ENCODE data around the gene MPND. TPM values are rescaled to one million over a fixed set of nuclear protein-coding genes. Genes with fewer than 3 reads are reported as not detected.

Gene MPND
- total RNA-seq, 1 experiment from 2014 or later, result 24.3 TPM

GRCh38 chr19:4385291-4386040, 42.1 kb downstream of the MPND start:
- RAD21 ChIA-PET (ENCODE audit: low non-redundant PET in 1 of 2, low total read pairs in 2 of 2, uncharacterized antibody in 2 of 2, unreplicated experiment in 2 of 2), result no interaction called here
- Histone ChIP-seq H3K27me3 (ENCODE audit: insufficient read depth, low read length) (no peaks in the 10 kb centered on the region), H3K9me3 (ENCODE audit: control insufficient read depth in 1 of 2, insufficient read depth in 1 of 2, low read depth in 1 of 2, low read length in 2 of 2) (no peaks in the 10 kb centered on the region), H3K9me2 (ENCODE audit: insufficient read depth) (no peaks in the 10 kb centered on the region), H3K79me2 (ENCODE audit: insufficient read depth, low read length) (peaks cover 81% of the 10 kb centered on the region), H3K4me1 (ENCODE audit: control insufficient read depth in 1 of 2, insufficient read depth in 2 of 2, low read length in 2 of 2) (peaks cover 3 to 8% of the 10 kb centered on the region in 2 experiments), H2AFZ (ENCODE audit: low read depth, low read length, poor library complexity, severe bottlenecking) (no peak overlapping the region), H3K27ac (ENCODE audit: low read depth, low read length) (no peak overlapping the region), H4K20me1 (ENCODE audit: insufficient read depth) (peaks cover 4% of the 10 kb centered on the region; the same call in 1 of the 2 replicates), H3K9ac (ENCODE audit: low read length) (no peak overlapping the region), H3K36me3 (ENCODE audit: control insufficient read depth in 1 of 2, insufficient read depth in 2 of 2, low read length in 2 of 2) (peaks cover 4% of the 10 kb centered on the region in 2 experiments; a peak in 3 of 4 replicates), H3K4me3 (replicated peaks in 1 of 2; ENCODE audit: low read depth in 1 of 2, low read length in 2 of 2) (no peak overlapping the region), H3K4me2 (ENCODE audit: low read length) (no peak overlapping the region)
- intact Hi-C loops (cut with micrococcal nuclease), result no loop called here
- TF ChIP-seq EGR1 (IDR thresholded peaks at IDR 0.05; ENCODE audit: low read depth) (no peak), ZNF274 (IDR thresholded peaks at IDR 0.05; ENCODE audit: low read depth, low read length) (no peak), ELF1 (IDR thresholded peaks at IDR 0.05; ENCODE audit: borderline replicate concordance, low read depth) (no peak), POLR2A (IDR thresholded peaks at IDR 0.05; ENCODE audit: borderline replicate concordance, extremely low read depth, insufficient read depth, insufficient read length) (no peak), REST (IDR thresholded peaks at IDR 0.05; ENCODE audit: low read depth) (no peak), ZBTB33 (IDR thresholded peaks at IDR 0.05; ENCODE audit: extremely low read depth, insufficient replicate concordance, low read length) (no peak), JUND (IDR thresholded peaks at IDR 0.05) (no peak), EZH2 (IDR thresholded peaks at IDR 0.05) (no peak), SIN3A (IDR thresholded peaks at IDR 0.05; ENCODE audit: low read depth) (no peak), POLR2AphosphoS5 (IDR thresholded peaks at IDR 0.05; ENCODE audit: low read depth, low read length) (no peak), CBX3 (IDR thresholded peaks at IDR 0.05; ENCODE audit: low read depth) (no peak), ATF3 (IDR thresholded peaks at IDR 0.05) (no peak), FOSL1 (IDR thresholded peaks at IDR 0.05; ENCODE audit: low read depth) (no peak), YY1 (IDR thresholded peaks at IDR 0.05; ENCODE audit: extremely low read depth, insufficient replicate concordance, low read depth, low read length) (no peak), CTCF (IDR thresholded peaks at IDR 0.05 in 2 of 3, conservative IDR thresholded peaks at IDR 0.05 in 1 of 3; ENCODE audit: borderline replicate concordance in 1 of 3, insufficient read depth in 1 of 3, low read depth in 2 of 3, low read length in 2 of 3) (no peak), MAX (IDR thresholded peaks at IDR 0.05) (no peak), EZH2phosphoT487 (IDR thresholded peaks at IDR 0.05; ENCODE audit: borderline replicate concordance) (no peak), SP1 (IDR thresholded peaks at IDR 0.05; ENCODE audit: low read depth) (no peak), TCF7L2 (IDR thresholded peaks at IDR 0.05; ENCODE audit: borderline replicate concordance, extremely low read depth, insufficient read depth, insufficient read length) (no peak), CEBPB (IDR thresholded peaks at IDR 0.05; ENCODE audit: low read depth) (no peak)
- BruUV-seq (replicated peaks), result no TSS peak
- CTCF ChIA-PET, result no interaction called here
- no peak for DNase-seq (ENCODE audit: low read depth, low spot score)
- no peak for ATAC-seq
- POLR2A ChIA-PET, result no interaction called here
